Measurements from ENCODE around the gene TMEM259. TPM values are rescaled to one million over a fixed set of nuclear protein-coding genes. Genes with fewer than 3 reads are reported as not detected.

The TMEM259 gene
- total and polyA plus RNA-seq, 2 donors (not counting 1 experiment from before 2014, with no cell fraction given): 373 to 607 TPM

GRCh38 chr19:974564-975257 is 46.2 kb downstream of the TMEM259 start:
- Histone ChIP-seq H3K79me2 (ENCODE audit: control insufficient read depth, insufficient read depth, low read length) (no peaks in the 10 kb centered on the region), H3K27ac (ENCODE audit: low read length in 2 of 2) (no peak overlapping the region), H3K9me3 (ENCODE audit: control extremely low read depth in 1 of 3, control insufficient read depth in 2 of 3, insufficient read depth in 1 of 3, low read length in 2 of 3) (peaks cover 0 to 21% (median 6%) of the 10 kb centered on the region in 3 donors), H3K4me2 (replicated peaks; ENCODE audit: low read depth, low read length, poor library complexity, severe bottlenecking) (no peak overlapping the region), H3K4me3 (ENCODE audit: control extremely low read depth in 1 of 5, extremely low read depth in 1 of 5, insufficient read depth in 1 of 5, low read depth in 2 of 5, low read length in 4 of 5) (no peak overlapping the region), H3K36me3 (replicated peaks in 1 of 2; ENCODE audit: control extremely low read depth in 1 of 2, control insufficient read depth in 1 of 2, extremely low read depth in 1 of 2, insufficient read depth in 2 of 2, low read length in 1 of 2) (peaks cover 6 to 20% of the 10 kb centered on the region in 2 experiments), H3K27me3 (replicated peaks in 1 of 4; ENCODE audit: control extremely low read depth in 1 of 4, control insufficient read depth in 3 of 4, insufficient read depth in 4 of 4, low read length in 3 of 4) (no peaks in the 10 kb centered on the region), H3K9ac (ENCODE audit: low read length) (no peak overlapping the region), H4K20me1 (ENCODE audit: control insufficient read depth, insufficient read depth, low read length, poor library complexity, severe bottlenecking) (no peaks in the 10 kb centered on the region), H3K4me1 (ENCODE audit: control insufficient read depth in 2 of 2, insufficient read depth in 2 of 2, low read length in 2 of 2) (no peaks in the 10 kb centered on the region), H2AFZ (ENCODE audit: insufficient read depth, low read depth, low read length, poor library complexity, severe bottlenecking) (no peak overlapping the region)
- ATAC-seq (ENCODE audit: low read depth): no peak
- Mint-ChIP-seq H3K27me3 (no peaks in the 10 kb centered on the region), H3K4me3 (no peak overlapping the region), H3K9me3 (ENCODE audit: insufficient read depth) (peaks cover 4% of the 10 kb centered on the region), H3K27ac (no peak overlapping the region), H3K4me1 (no peaks in the 10 kb centered on the region)
- no peak for DNase-seq
- ChIA-PET POLR2A (no interaction called here), CTCF (no interaction called here)
- intact Hi-C loops (cut with micrococcal nuclease): no loop called here
- TF ChIP-seq, protein P1, sequence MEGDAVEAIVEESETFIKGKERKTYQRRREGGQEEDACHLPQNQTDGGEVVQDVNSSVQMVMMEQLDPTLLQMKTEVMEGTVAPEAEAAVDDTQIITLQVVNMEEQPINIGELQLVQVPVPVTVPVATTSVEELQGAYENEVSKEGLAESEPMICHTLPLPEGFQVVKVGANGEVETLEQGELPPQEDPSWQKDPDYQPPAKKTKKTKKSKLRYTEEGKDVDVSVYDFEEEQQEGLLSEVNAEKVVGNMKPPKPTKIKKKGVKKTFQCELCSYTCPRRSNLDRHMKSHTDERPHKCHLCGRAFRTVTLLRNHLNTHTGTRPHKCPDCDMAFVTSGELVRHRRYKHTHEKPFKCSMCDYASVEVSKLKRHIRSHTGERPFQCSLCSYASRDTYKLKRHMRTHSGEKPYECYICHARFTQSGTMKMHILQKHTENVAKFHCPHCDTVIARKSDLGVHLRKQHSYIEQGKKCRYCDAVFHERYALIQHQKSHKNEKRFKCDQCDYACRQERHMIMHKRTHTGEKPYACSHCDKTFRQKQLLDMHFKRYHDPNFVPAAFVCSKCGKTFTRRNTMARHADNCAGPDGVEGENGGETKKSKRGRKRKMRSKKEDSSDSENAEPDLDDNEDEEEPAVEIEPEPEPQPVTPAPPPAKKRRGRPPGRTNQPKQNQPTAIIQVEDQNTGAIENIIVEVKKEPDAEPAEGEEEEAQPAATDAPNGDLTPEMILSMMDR (IDR thresholded peaks at IDR 0.05): no peak
- TF ChIP-seq EZH2 (IDR thresholded peaks at IDR 0.05; ENCODE audit: borderline replicate concordance, insufficient read depth, low read depth, low read length, poor library complexity, severe bottlenecking): no peak
- WGBS (ENCODE audit: insufficient coverage): 88% methylated on average over 36 of the region's 37 CpGs

DNA sequence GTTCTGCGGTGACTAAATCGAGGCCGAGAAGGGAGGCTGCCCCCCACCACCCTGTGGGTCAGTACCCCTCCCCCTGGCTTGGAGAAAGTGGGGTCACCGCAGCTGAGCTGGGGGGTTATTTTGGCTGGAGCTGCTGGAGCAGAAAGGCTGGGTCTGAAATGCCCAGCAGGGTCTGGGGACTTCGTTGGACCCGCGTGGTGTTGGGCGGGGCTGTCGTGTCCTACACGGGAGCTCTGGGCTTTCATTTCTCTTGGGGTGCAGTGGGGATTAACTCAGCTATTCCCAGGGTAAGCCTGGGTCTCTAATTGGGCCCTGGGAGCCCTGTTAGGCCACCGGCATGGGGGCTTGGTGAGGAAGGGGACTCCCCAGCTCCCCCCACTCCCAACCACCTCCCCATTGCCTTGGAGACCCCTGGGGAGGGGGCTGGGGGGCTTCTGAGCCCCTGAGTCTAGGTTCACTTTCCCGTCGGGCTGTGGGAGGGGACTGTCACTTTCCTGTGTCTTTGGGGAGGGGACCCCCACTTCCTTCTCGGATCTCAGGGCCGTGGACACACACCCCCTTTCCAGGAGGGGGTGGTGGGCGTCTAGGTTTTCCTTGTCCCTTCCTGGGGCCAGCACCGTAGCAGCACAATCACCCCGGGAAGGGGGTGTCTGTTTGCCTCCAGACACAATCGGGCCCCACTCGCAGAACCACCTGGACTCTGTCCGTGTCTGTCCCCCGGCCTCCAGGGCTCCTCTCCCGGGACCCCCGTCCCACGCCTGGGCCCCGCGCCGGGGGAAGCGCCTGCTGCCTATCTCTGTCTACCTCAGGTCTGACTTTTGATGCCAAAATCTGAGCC is 47.0 kb downstream of the TMEM259 start:
- Histone ChIP-seq H2AFZ (ENCODE audit: insufficient read depth, low read depth, low read length, poor library complexity, severe bottlenecking) (no peak overlapping the region), H3K9ac (ENCODE audit: low read length) (no peak overlapping the region), H4K20me1 (ENCODE audit: control insufficient read depth, insufficient read depth, low read length, poor library complexity, severe bottlenecking) (no peaks in the 10 kb centered on the region), H3K9me3 (ENCODE audit: control extremely low read depth in 1 of 3, control insufficient read depth in 2 of 3, insufficient read depth in 1 of 3, low read length in 2 of 3) (peaks cover 0 to 21% (median 6%) of the 10 kb centered on the region in 3 donors), H3K4me1 (ENCODE audit: control insufficient read depth in 2 of 2, insufficient read depth in 2 of 2, low read length in 2 of 2) (no peaks in the 10 kb centered on the region), H3K79me2 (ENCODE audit: control insufficient read depth, insufficient read depth, low read length) (no peaks in the 10 kb centered on the region), H3K27me3 (replicated peaks in 1 of 4; ENCODE audit: control extremely low read depth in 1 of 4, control insufficient read depth in 3 of 4, insufficient read depth in 4 of 4, low read length in 3 of 4) (no peaks in the 10 kb centered on the region), H3K4me3 (ENCODE audit: control extremely low read depth in 1 of 5, extremely low read depth in 1 of 5, insufficient read depth in 1 of 5, low read depth in 2 of 5, low read length in 4 of 5) (no peak overlapping the region), H3K27ac (ENCODE audit: low read length in 2 of 2) (no peak overlapping the region), H3K36me3 (replicated peaks in 1 of 2; ENCODE audit: control extremely low read depth in 1 of 2, control insufficient read depth in 1 of 2, extremely low read depth in 1 of 2, insufficient read depth in 2 of 2, low read length in 1 of 2) (peaks cover 6 to 24% of the 10 kb centered on the region in 2 experiments), H3K4me2 (replicated peaks; ENCODE audit: low read depth, low read length, poor library complexity, severe bottlenecking) (no peak overlapping the region)
- no peak for ATAC-seq (ENCODE audit: low read depth)
- no peaks in the 10 kb centered on the region for H3K27me3 Mint-ChIP-seq
- intact Hi-C loops (cut with micrococcal nuclease): no loop called here
- H3K27ac Mint-ChIP-seq: no peak overlapping the region
- no peak for TF ChIP-seq EZH2 (IDR thresholded peaks at IDR 0.05; ENCODE audit: borderline replicate concordance, insufficient read depth, low read depth, low read length, poor library complexity, severe bottlenecking)
- TF ChIP-seq, protein P1 (IDR thresholded peaks at IDR 0.05): no peak
- no peak for DNase-seq
- ChIA-PET CTCF (no interaction called here), POLR2A (no interaction called here)
- H3K4me3 Mint-ChIP-seq: no peak overlapping the region
- H3K9me3 Mint-ChIP-seq (ENCODE audit: insufficient read depth): peaks cover 4% of the 10 kb centered on the region
- WGBS (ENCODE audit: insufficient coverage): 94% methylated on average over 16 of the region's 29 CpGs
- no peaks in the 10 kb centered on the region for H3K4me1 Mint-ChIP-seq
